ENCODE data around the gene HNRNPUL2.

HNRNPUL2 gene

DNA sequence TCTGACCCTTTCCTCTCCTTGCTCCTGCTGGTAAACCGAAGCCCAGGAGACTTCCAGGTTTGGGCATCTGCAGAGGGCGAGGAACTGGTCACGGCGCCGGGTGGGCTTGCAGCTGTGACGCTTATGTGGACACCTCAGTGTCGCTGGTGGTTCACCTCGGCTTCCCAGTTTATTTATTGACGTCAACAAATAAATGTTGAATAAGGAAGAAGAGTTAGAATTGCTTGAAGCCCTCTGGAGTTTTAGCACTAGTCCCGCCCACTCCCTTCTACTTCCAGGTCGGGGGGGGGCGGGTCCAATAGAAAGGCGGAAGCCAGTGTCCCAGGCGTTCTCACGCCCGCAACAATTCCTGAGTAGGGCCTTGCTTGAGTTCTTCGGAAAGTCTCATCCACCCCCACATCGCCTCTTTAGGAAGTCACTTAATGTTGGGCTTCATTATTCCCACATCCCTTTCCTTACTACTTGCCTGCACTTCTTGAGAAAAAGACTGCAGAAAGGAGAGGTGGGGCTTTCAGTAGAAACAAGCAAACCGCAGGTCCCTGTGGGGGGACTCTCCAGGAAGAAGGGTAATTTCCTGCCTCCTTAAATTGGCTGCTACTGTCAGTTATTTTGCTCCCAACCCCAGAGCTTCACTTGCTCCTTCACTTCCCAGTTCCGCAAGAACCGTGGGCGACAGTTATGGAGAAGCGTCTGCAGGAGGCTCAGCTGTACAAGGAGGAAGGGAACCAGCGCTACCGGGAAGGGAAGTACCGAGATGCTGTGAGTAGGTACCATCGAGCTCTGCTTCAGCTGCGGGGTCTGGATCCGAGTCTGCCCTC lies 1.1 kb upstream of the HNRNPUL2 start, which contains the start of gene TTC9C:
TSS of gene TTC9C (plus strand) at position 316 of the 818 bp plus-strand sequence. CDS start at position 679, 363 bp downstream.
- Histone ChIP-seq H3K9ac (ENCODE audit: low read length) (peak within 1 kb of the TSS; percentile 92), H3K79me2 (ENCODE audit: low read length) (peaks cover 79% of the 10 kb centered on the region), H3K27ac (ENCODE audit: low read length) (peak within 1 kb of the TSS; percentile 92), H2AFZ (ENCODE audit: low read length) (peak within 1 kb of the TSS; percentile 87), H3K4me2 (ENCODE audit: low read depth, low read length) (peak within 1 kb of the TSS; percentile 65), H3K4me3 (ENCODE audit: low read length) (peak within 1 kb of the TSS; percentile 93), H3F3A (ENCODE audit: insufficient read depth, low read length) (peaks cover 25% of the 10 kb centered on the region), H3K9me3 (replicated peaks; ENCODE audit: insufficient read depth, low read length) (no peaks in the 10 kb centered on the region), H3K4me1 (ENCODE audit: low read length) (peaks cover 14% of the 10 kb centered on the region), H3K36me3 (replicated peaks; ENCODE audit: insufficient read depth, low read length) (peaks cover 12% of the 10 kb centered on the region), H3K9me2 (replicated peaks; ENCODE audit: insufficient read depth, low read length) (no peaks in the 10 kb centered on the region), H3K27me3 (replicated peaks; ENCODE audit: insufficient read depth, low read length) (no peaks in the 10 kb centered on the region), H4K20me1 (ENCODE audit: insufficient read depth, low read length) (peaks cover 10% of the 10 kb centered on the region; the same call in 1 of the 2 replicates)
- DNase-seq = peak; percentile 88
- TF ChIP-seq, protein P1, sequence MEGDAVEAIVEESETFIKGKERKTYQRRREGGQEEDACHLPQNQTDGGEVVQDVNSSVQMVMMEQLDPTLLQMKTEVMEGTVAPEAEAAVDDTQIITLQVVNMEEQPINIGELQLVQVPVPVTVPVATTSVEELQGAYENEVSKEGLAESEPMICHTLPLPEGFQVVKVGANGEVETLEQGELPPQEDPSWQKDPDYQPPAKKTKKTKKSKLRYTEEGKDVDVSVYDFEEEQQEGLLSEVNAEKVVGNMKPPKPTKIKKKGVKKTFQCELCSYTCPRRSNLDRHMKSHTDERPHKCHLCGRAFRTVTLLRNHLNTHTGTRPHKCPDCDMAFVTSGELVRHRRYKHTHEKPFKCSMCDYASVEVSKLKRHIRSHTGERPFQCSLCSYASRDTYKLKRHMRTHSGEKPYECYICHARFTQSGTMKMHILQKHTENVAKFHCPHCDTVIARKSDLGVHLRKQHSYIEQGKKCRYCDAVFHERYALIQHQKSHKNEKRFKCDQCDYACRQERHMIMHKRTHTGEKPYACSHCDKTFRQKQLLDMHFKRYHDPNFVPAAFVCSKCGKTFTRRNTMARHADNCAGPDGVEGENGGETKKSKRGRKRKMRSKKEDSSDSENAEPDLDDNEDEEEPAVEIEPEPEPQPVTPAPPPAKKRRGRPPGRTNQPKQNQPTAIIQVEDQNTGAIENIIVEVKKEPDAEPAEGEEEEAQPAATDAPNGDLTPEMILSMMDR (IDR thresholded peaks at IDR 0.05; ENCODE audit: low read length) = no peak
- TF ChIP-seq EZH2phosphoT487 (IDR thresholded peaks at IDR 0.05; ENCODE audit: low read length) (no peak), EZH2 (optimal IDR thresholded peaks at IDR 0.05; ENCODE audit: low read depth, low read length) (no peak)

DNA sequence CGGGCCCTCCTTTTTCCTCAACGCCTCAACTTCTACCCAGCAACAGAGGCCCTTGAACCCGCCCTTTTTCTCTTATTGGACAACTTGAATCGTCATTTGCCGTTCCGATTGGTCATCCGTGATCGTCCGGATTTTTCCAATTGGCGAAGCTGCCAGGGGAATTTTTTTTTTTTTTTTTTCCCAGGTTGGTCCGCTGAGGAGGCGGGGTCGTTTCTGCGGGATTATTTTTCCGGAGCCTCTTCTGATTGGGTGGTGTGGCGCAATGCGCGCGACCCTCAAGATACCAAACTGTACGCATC lies 564 bp upstream of the HNRNPUL2 start:
- H3K9me2 ChIP-seq (replicated peaks; ENCODE audit: insufficient read depth, low read length) = no peaks in the 10 kb centered on the region
- H2AFZ ChIP-seq (ENCODE audit: low read length) = peak overlapping the region; percentile 87
- H3K36me3 ChIP-seq (replicated peaks; ENCODE audit: insufficient read depth, low read length) = peaks cover 14% of the 10 kb centered on the region
- peak overlapping the region; percentile 93 for H3K4me3 ChIP-seq (ENCODE audit: low read length)
- H3K4me2 ChIP-seq (ENCODE audit: low read depth, low read length) = peak overlapping the region; percentile 65
- H3K79me2 ChIP-seq (ENCODE audit: low read length) = peaks cover 79% of the 10 kb centered on the region
- no peaks in the 10 kb centered on the region for H3K27me3 ChIP-seq (replicated peaks; ENCODE audit: insufficient read depth, low read length)
- H3F3A ChIP-seq (ENCODE audit: insufficient read depth, low read length) = peaks cover 25% of the 10 kb centered on the region
- peaks cover 10% of the 10 kb centered on the region; the same call in 1 of the 2 replicates for H4K20me1 ChIP-seq (ENCODE audit: insufficient read depth, low read length)
- no peaks in the 10 kb centered on the region for H3K9me3 ChIP-seq (replicated peaks; ENCODE audit: insufficient read depth, low read length)
- TF ChIP-seq, protein P1 (IDR thresholded peaks at IDR 0.05; ENCODE audit: low read length) = no peak
- TF ChIP-seq EZH2phosphoT487 (IDR thresholded peaks at IDR 0.05; ENCODE audit: low read length) (no peak), EZH2 (optimal IDR thresholded peaks at IDR 0.05; ENCODE audit: low read depth, low read length) (no peak)
- H3K4me1 ChIP-seq (ENCODE audit: low read length) = peaks cover 14% of the 10 kb centered on the region
- H3K9ac ChIP-seq (ENCODE audit: low read length) = peak overlapping the region; percentile 92
- DNase-seq = peak; percentile 98
- H3K27ac ChIP-seq (ENCODE audit: low read length) = peak overlapping the region; percentile 92

DNA sequence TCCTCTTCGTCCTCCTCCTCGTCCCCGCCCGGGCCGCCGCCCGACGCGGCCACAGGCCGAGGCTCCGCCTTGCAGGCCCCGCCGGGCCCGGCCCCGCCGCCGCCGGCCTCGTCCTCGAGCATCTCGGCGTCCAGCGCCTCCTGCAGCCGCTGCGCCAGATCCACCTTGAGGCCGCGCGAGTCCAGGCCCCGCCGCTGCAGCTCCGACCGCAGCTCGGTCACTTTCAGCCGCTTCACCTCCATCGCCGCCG lies 417 bp downstream of the HNRNPUL2 start:
- no peak overlapping the region for H2AFZ ChIP-seq (ENCODE audit: low read length)
- peaks cover 10% of the 10 kb centered on the region; the same call in 1 of the 2 replicates for H4K20me1 ChIP-seq (ENCODE audit: insufficient read depth, low read length)
- H3K9ac ChIP-seq (ENCODE audit: low read length) = peak overlapping the region; percentile 92

More for the DNA sequence above, 417 bp downstream of the HNRNPUL2 start:
- no peaks in the 10 kb centered on the region for H3K9me3 ChIP-seq (replicated peaks; ENCODE audit: insufficient read depth, low read length)
- H3K79me2 ChIP-seq (ENCODE audit: low read length) = peaks cover 79% of the 10 kb centered on the region
- H3K27me3 ChIP-seq (replicated peaks; ENCODE audit: insufficient read depth, low read length) = no peaks in the 10 kb centered on the region
- H3K36me3 ChIP-seq (replicated peaks; ENCODE audit: insufficient read depth, low read length) = peaks cover 23% of the 10 kb centered on the region
- H3K4me1 ChIP-seq (ENCODE audit: low read length) = peaks cover 14% of the 10 kb centered on the region
- TF ChIP-seq, protein P1 (IDR thresholded peaks at IDR 0.05; ENCODE audit: low read length) = no peak
- TF ChIP-seq EZH2phosphoT487 (IDR thresholded peaks at IDR 0.05; ENCODE audit: low read length) (no peak), EZH2 (optimal IDR thresholded peaks at IDR 0.05; ENCODE audit: low read depth, low read length) (no peak)
- H3K4me3 ChIP-seq (ENCODE audit: low read length) = peak overlapping the region; percentile 93
- H3K4me2 ChIP-seq (ENCODE audit: low read depth, low read length) = peak overlapping the region; percentile 89; the same call in 1 of the 2 replicates
- peaks cover 32% of the 10 kb centered on the region for H3F3A ChIP-seq (ENCODE audit: insufficient read depth, low read length)
- peak overlapping the region; percentile 92; the same call in 1 of the 2 replicates for H3K27ac ChIP-seq (ENCODE audit: low read length)
- no peaks in the 10 kb centered on the region for H3K9me2 ChIP-seq (replicated peaks; ENCODE audit: insufficient read depth, low read length)
- no peak for DNase-seq
